ACC112 (cell line): ENCODE measurements around the gene GALNTL6.

ENCODE experiments used
- H2AFZ ChIP-seq: fragments of 200-600 bp; sonication (generic); one replicate; pipeline ENCODE4 v1.6.0; 2017; ENCODE audit warnings: antibody characterized with exemption, low read length; ENCODE audit not compliant: unreplicated experiment
- H3K27ac ChIP-seq: fragments of 200-600 bp; sonication (generic); 2 replicates; pipeline ENCODE4 v1.5.1; 2014; ENCODE audit warnings: low read depth, mild to moderate bottlenecking, antibody characterized with exemption, low read length, moderate library complexity
- H3K27me3 ChIP-seq: fragments of 200-600 bp; sonication (generic); 2 replicates; pipeline ENCODE4 v1.6.1; 2014; ENCODE audit warnings: mild to moderate bottlenecking, antibody characterized with exemption, low read length, moderate library complexity, mixed read lengths; ENCODE audit not compliant: insufficient read depth
- H3K36me3 ChIP-seq: fragments of 200-600 bp; sonication (generic); 2 replicates; pipeline ENCODE4 v1.6.1; 2016; ENCODE audit warnings: mild to moderate bottlenecking, antibody characterized with exemption, low read length, moderate library complexity, mixed read lengths; ENCODE audit not compliant: insufficient read depth
- H3K4me1 ChIP-seq: fragments of 200-600 bp; sonication (generic); one replicate; pipeline ENCODE4 v1.6.1; 2016; ENCODE audit warnings: low read length, mixed read lengths; ENCODE audit not compliant: insufficient read depth, unreplicated experiment, control insufficient read depth
- H3K4me3 ChIP-seq: fragments of 200-600 bp; sonication (generic); 2 replicates; pipeline ENCODE4 v1.5.1; 2014; ENCODE audit warnings: mild to moderate bottlenecking, low read depth, low read length
- H3K79me2 ChIP-seq: fragments of 200-600 bp; sonication (generic); one replicate; pipeline ENCODE4 v1.6.0; 2016; ENCODE audit warnings: low read length; ENCODE audit not compliant: control insufficient read depth, unreplicated experiment, insufficient read depth

Gene GALNTL6

GRCh38 chr4:172048666-172049065 lies 235.5 kb downstream of the GALNTL6 start:
- no peaks in the 10 kb centered on the region for H3K27me3 ChIP-seq

GRCh38 chr4:172050911-172051310 lies 237.7 kb downstream of the GALNTL6 start:
- Histone ChIP-seq H2AFZ (no peak overlapping the region), H3K4me3 (no peak overlapping the region), H3K4me1 (no peaks in the 10 kb centered on the region), H3K27me3 (no peaks in the 10 kb centered on the region), H3K36me3 (no peaks in the 10 kb centered on the region), H3K79me2 (no peaks in the 10 kb centered on the region), H3K27ac (no peak overlapping the region)

More at GRCh38 chr4:172048666-172049065, 235.5 kb downstream of the GALNTL6 start:
- Histone ChIP-seq H3K4me1 (no peaks in the 10 kb centered on the region), H3K4me3 (no peak overlapping the region), H3K36me3 (no peaks in the 10 kb centered on the region), H2AFZ (no peak overlapping the region), H3K79me2 (no peaks in the 10 kb centered on the region), H3K27ac (no peak overlapping the region)

- H2AFZ ChIP-seq = no peak overlapping the region
- H3K79me2 ChIP-seq = no peaks in the 10 kb centered on the region
- H3K27ac ChIP-seq = no peak overlapping the region
- no peaks in the 10 kb centered on the region for H3K36me3 ChIP-seq
- H3K27me3 ChIP-seq = no peaks in the 10 kb centered on the region
- no peak overlapping the region for H3K4me3 ChIP-seq
- no peaks in the 10 kb centered on the region for H3K4me1 ChIP-seq
These were observed 241.8 kb downstream of the GALNTL6 start for GRCh38 chr4:172055046-172055445.

- no peaks in the 10 kb centered on the region for H3K79me2 ChIP-seq
- H2AFZ ChIP-seq = no peak overlapping the region
- no peak overlapping the region for H3K27ac ChIP-seq
- no peak overlapping the region for H3K4me3 ChIP-seq
- no peaks in the 10 kb centered on the region for H3K27me3 ChIP-seq
- H3K36me3 ChIP-seq = no peaks in the 10 kb centered on the region
- H3K4me1 ChIP-seq = no peaks in the 10 kb centered on the region
These were observed 242.3 kb downstream of the GALNTL6 start for GRCh38 chr4:172055498-172055897.

GRCh38 chr4:172061204-172061603 lies 248.0 kb downstream of the GALNTL6 start:
- Histone ChIP-seq H3K27ac (no peak overlapping the region), H3K36me3 (no peaks in the 10 kb centered on the region), H3K27me3 (no peaks in the 10 kb centered on the region), H3K79me2 (no peaks in the 10 kb centered on the region), H3K4me1 (no peaks in the 10 kb centered on the region), H3K4me3 (no peak overlapping the region), H2AFZ (no peak overlapping the region)

GRCh38 chr4:172068506-172068905 lies 255.3 kb downstream of the GALNTL6 start:
- H3K36me3 ChIP-seq = no peaks in the 10 kb centered on the region
- H3K27me3 ChIP-seq = no peaks in the 10 kb centered on the region
- H3K4me1 ChIP-seq = no peaks in the 10 kb centered on the region

GRCh38 chr4:172073590-172073989 lies 260.4 kb downstream of the GALNTL6 start:
- H3K27ac ChIP-seq = no peak overlapping the region
- no peaks in the 10 kb centered on the region for H3K79me2 ChIP-seq
- H3K27me3 ChIP-seq = no peaks in the 10 kb centered on the region
- H3K4me3 ChIP-seq = no peak overlapping the region
- H3K36me3 ChIP-seq = no peaks in the 10 kb centered on the region
- no peak overlapping the region for H2AFZ ChIP-seq
- H3K4me1 ChIP-seq = no peaks in the 10 kb centered on the region

More at GRCh38 chr4:172068506-172068905, 255.3 kb downstream of the GALNTL6 start:
- Histone ChIP-seq H3K27ac (no peak overlapping the region), H3K4me3 (no peak overlapping the region), H2AFZ (no peak overlapping the region), H3K79me2 (no peaks in the 10 kb centered on the region)

GRCh38 chr4:172083272-172083671 lies 270.1 kb downstream of the GALNTL6 start:
- Histone ChIP-seq H3K27me3 (no peaks in the 10 kb centered on the region), H3K4me1 (no peaks in the 10 kb centered on the region), H3K4me3 (no peak overlapping the region), H3K27ac (no peak overlapping the region), H2AFZ (no peak overlapping the region), H3K79me2 (no peaks in the 10 kb centered on the region), H3K36me3 (no peaks in the 10 kb centered on the region)

GRCh38 chr4:172088556-172088955 lies 275.4 kb downstream of the GALNTL6 start:
- no peaks in the 10 kb centered on the region for H3K27me3 ChIP-seq
- no peaks in the 10 kb centered on the region for H3K4me1 ChIP-seq
- no peak overlapping the region for H3K4me3 ChIP-seq
- no peak overlapping the region for H2AFZ ChIP-seq
- no peaks in the 10 kb centered on the region for H3K36me3 ChIP-seq
- no peaks in the 10 kb centered on the region for H3K79me2 ChIP-seq
- no peak overlapping the region for H3K27ac ChIP-seq

- H3K27me3 ChIP-seq = no peaks in the 10 kb centered on the region
- no peak overlapping the region for H3K4me3 ChIP-seq
- no peak overlapping the region for H2AFZ ChIP-seq
- no peaks in the 10 kb centered on the region for H3K4me1 ChIP-seq
- H3K27ac ChIP-seq = no peak overlapping the region
- H3K79me2 ChIP-seq = no peaks in the 10 kb centered on the region
- H3K36me3 ChIP-seq = no peaks in the 10 kb centered on the region
These were observed 282.0 kb downstream of the GALNTL6 start for GRCh38 chr4:172095161-172095560.

GRCh38 chr4:172096786-172097185 lies 283.6 kb downstream of the GALNTL6 start:
- Histone ChIP-seq H3K4me3 (no peak overlapping the region), H3K27ac (no peak overlapping the region), H3K79me2 (no peaks in the 10 kb centered on the region), H2AFZ (no peak overlapping the region), H3K36me3 (no peaks in the 10 kb centered on the region), H3K27me3 (no peaks in the 10 kb centered on the region), H3K4me1 (no peaks in the 10 kb centered on the region)
